Mesendoderm (in vitro differentiated cells): ENCODE measurements around the gene KANK4.
"Not testable (repeated sequence)": the region's sequence is repeated elsewhere in the genome, so short reads cannot be mapped to it uniquely, and the experiment has no call there.

Source experiments
- DNase-seq: peaks from one replicate; pipeline ENCODE4 v3.0.0; 2013
- H2AK5ac ChIP-seq: 2 replicates; pipeline ENCODE4 v1.6.1; 2013; ENCODE audit warnings: low read length, inconsistent platforms
- H2BK120ac ChIP-seq: 2 replicates; pipeline ENCODE4 v1.6.1; 2013; ENCODE audit warnings: low read depth, mild to moderate bottlenecking, low read length, moderate library complexity, mixed read lengths
- H2BK15ac ChIP-seq: replicated peaks from 2 replicates; pipeline ENCODE4 v1.6.1; 2013; ENCODE audit warnings: low read depth, mild to moderate bottlenecking, moderate library complexity
- H2BK5ac ChIP-seq: 2 replicates; pipeline ENCODE4 v1.6.1; 2013; ENCODE audit warnings: low read length, inconsistent platforms
- H3K18ac ChIP-seq: 2 replicates; pipeline ENCODE4 v1.6.1; 2013; ENCODE audit warnings: mild to moderate bottlenecking, low read length, mixed read lengths
- H3K23ac ChIP-seq: one replicate; pipeline ENCODE4 v1.6.1; 2013; ENCODE audit warnings: low read length
- H3K27ac ChIP-seq: 2 replicates; pipeline ENCODE4 v1.5.1; 2013; ENCODE audit warnings: low read depth, mild to moderate bottlenecking, inconsistent platforms, low read length, moderate library complexity
- H3K27me3 ChIP-seq: 2 replicates; pipeline ENCODE4 v1.6.1; 2013; ENCODE audit warnings: low read length, control low read depth, mild to moderate bottlenecking, inconsistent platforms; ENCODE audit not compliant: insufficient read depth, poor library complexity
- H3K36me3 ChIP-seq: 2 replicates; pipeline ENCODE4 v1.6.1; 2013; ENCODE audit warnings: low read length, inconsistent platforms; ENCODE audit not compliant: control insufficient read depth, insufficient read depth
- H3K4ac ChIP-seq: one replicate; pipeline ENCODE4 v1.6.1; 2013; ENCODE audit warnings: low read depth, mild to moderate bottlenecking, low read length, moderate library complexity
- H3K4me1 ChIP-seq: 2 replicates; pipeline ENCODE4 v1.6.1; 2013; ENCODE audit warnings: low read depth, low read length, inconsistent platforms; ENCODE audit not compliant: control insufficient read depth
- H3K4me2 ChIP-seq: 2 replicates; pipeline ENCODE4 v1.6.1; 2013; ENCODE audit warnings: low read length
- H3K4me3 ChIP-seq: 2 replicates; pipeline ENCODE4 v1.5.1; 2013; ENCODE audit warnings: mild to moderate bottlenecking, low read length
- H3K56ac ChIP-seq: one replicate; pipeline ENCODE4 v1.6.1; 2013; ENCODE audit warnings: low read length
- H3K79me1 ChIP-seq: 2 replicates; pipeline ENCODE4 v1.6.1; 2013; ENCODE audit warnings: low read length, inconsistent platforms
- H3K79me2 ChIP-seq: 2 replicates; pipeline ENCODE4 v1.6.1; 2013; ENCODE audit warnings: mild to moderate bottlenecking, low read length; ENCODE audit not compliant: control insufficient read depth, insufficient read depth
- H3K9ac ChIP-seq: 2 replicates; pipeline ENCODE4 v1.6.1; 2013; ENCODE audit warnings: low read length, inconsistent platforms
- H4K5ac ChIP-seq: one replicate; pipeline ENCODE4 v1.6.1; 2013; ENCODE audit warnings: low read length
- H4K8ac ChIP-seq: one replicate; pipeline ENCODE4 v1.6.1; 2013; ENCODE audit warnings: low read depth, mild to moderate bottlenecking, control low read depth, low read length, moderate library complexity
- WGBS: extraction: QIAGEN DNeasy Blood & Tissue Kit; methylation state at CpG from one replicate; pipeline ENCODE4 v1.1.7; 2013; ENCODE audit warnings: low lambda C conversion rate, missing lambda C conversion rate; ENCODE audit not compliant: insufficient coverage; ENCODE audit errors: extremely low coverage; 5-methylcytosine and 5-hydroxymethylcytosine counted together

Gene KANK4

GRCh38 chr1:62241371-62242131 lies 77.7 kb downstream of the KANK4 start:
- no peak overlapping the region for H2BK15ac ChIP-seq
- no peak overlapping the region for H3K4me2 ChIP-seq
- no peak overlapping the region for H2BK5ac ChIP-seq
- no peaks in the 10 kb centered on the region for H3K27me3 ChIP-seq
- H3K79me1 ChIP-seq: no peaks in the 10 kb centered on the region
- no peak overlapping the region for H3K27ac ChIP-seq
- H3K56ac ChIP-seq: no peak overlapping the region
- H3K36me3 ChIP-seq: no peaks in the 10 kb centered on the region
- no peak overlapping the region for H2BK120ac ChIP-seq
- no peak overlapping the region for H4K5ac ChIP-seq
- no peak overlapping the region for H3K4ac ChIP-seq
- DNase-seq: no peak
- no peaks in the 10 kb centered on the region for H3K79me2 ChIP-seq
- no peak overlapping the region for H4K8ac ChIP-seq
- no peak overlapping the region for H3K23ac ChIP-seq
- no peak overlapping the region for H3K4me3 ChIP-seq
- no CpG with 5 or more reads among the region's 12 CpGs for WGBS
- no peak overlapping the region for H2AK5ac ChIP-seq
- H3K4me1 ChIP-seq: no peaks in the 10 kb centered on the region
- H3K9ac ChIP-seq: no peak overlapping the region
- no peak overlapping the region for H3K18ac ChIP-seq

GRCh38 chr1:62240651-62241370 lies 78.4 kb downstream of the KANK4 start:
- Histone ChIP-seq H3K23ac (no peak overlapping the region), H3K79me1 (no peaks in the 10 kb centered on the region), H2BK5ac (no peak overlapping the region), H3K4me3 (no peak overlapping the region), H3K36me3 (no peaks in the 10 kb centered on the region), H3K27ac (no peak overlapping the region), H4K5ac (no peak overlapping the region), H3K56ac (no peak overlapping the region), H3K79me2 (no peaks in the 10 kb centered on the region), H3K4me1 (no peaks in the 10 kb centered on the region), H4K8ac (no peak overlapping the region), H2BK120ac (no peak overlapping the region), H2AK5ac (no peak overlapping the region), H3K27me3 (no peaks in the 10 kb centered on the region), H3K4ac (no peak overlapping the region), H3K4me2 (no peak overlapping the region), H2BK15ac (no peak overlapping the region), H3K18ac (no peak overlapping the region), H3K9ac (no peak overlapping the region)
- no CpG with 5 or more reads among the region's 9 CpGs for WGBS
- DNase-seq: no peak

GRCh38 chr1:62239652-62240403 lies 79.4 kb downstream of the KANK4 start:
- H3K18ac ChIP-seq, H4K8ac ChIP-seq, H3K4ac ChIP-seq, H3K4me2 ChIP-seq, H3K4me3 ChIP-seq, H4K5ac ChIP-seq, H2BK15ac ChIP-seq, H3K79me1 ChIP-seq, H3K23ac ChIP-seq, H3K9ac ChIP-seq, H3K27me3 ChIP-seq, H3K79me2 ChIP-seq, H2AK5ac ChIP-seq, DNase-seq, H2BK120ac ChIP-seq, H3K56ac ChIP-seq, H3K36me3 ChIP-seq, H2BK5ac ChIP-seq, H3K27ac ChIP-seq, H3K4me1 ChIP-seq: not testable (repeated sequence)
- no CpG with 5 or more reads among the region's 3 CpGs for WGBS

GRCh38 chr1:62238507-62238906 lies 80.7 kb downstream of the KANK4 start:
- Histone ChIP-seq H3K4me1 (no peaks in the 10 kb centered on the region), H3K79me1 (no peaks in the 10 kb centered on the region), H3K56ac (no peak overlapping the region), H3K36me3 (no peaks in the 10 kb centered on the region), H3K4me2 (no peak overlapping the region), H3K27ac (no peak overlapping the region), H3K4me3 (no peak overlapping the region), H3K27me3 (no peaks in the 10 kb centered on the region), H4K5ac (no peak overlapping the region), H4K8ac (no peak overlapping the region), H3K4ac (no peak overlapping the region), H2BK120ac (no peak overlapping the region), H2BK15ac (no peak overlapping the region), H3K9ac (no peak overlapping the region), H2AK5ac (no peak overlapping the region), H3K79me2 (no peaks in the 10 kb centered on the region), H3K23ac (no peak overlapping the region), H2BK5ac (no peak overlapping the region), H3K18ac (no peak overlapping the region)
- WGBS: no CpG with 5 or more reads among the region's 9 CpGs
- no peak for DNase-seq

DNA sequence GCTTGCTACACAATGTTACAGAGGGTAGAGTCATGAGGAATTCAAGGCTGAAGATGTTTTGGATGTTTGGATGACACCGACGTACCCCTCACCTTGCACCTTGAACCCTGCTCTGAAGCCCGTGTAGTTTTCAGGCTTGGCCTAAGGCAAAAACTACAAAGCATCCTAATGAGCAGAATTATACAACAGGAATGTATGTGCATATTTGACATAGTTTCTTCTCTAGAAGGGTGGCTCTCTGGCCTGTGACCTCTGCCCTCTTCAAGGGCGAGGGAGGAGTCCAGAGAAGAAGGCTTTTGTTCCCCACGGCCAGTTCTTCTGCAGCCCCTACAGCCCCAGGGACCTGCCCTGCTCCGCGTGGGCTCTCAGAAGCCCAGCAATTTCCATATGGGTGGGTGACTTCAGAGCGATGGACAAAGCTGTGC lies 81.3 kb downstream of the KANK4 start:
- no peaks in the 10 kb centered on the region for H3K79me2 ChIP-seq
- H2BK15ac ChIP-seq: no peak overlapping the region
- peak; percentile 50 for DNase-seq
- no peak overlapping the region for H3K4me2 ChIP-seq
- no CpG with 5 or more reads among the region's 8 CpGs for WGBS
- H3K27me3 ChIP-seq: no peaks in the 10 kb centered on the region
- no peak overlapping the region for H3K9ac ChIP-seq
- H4K5ac ChIP-seq: no peak overlapping the region
- no peak overlapping the region for H2AK5ac ChIP-seq
- no peak overlapping the region for H2BK5ac ChIP-seq
- no peak overlapping the region for H4K8ac ChIP-seq
- no peaks in the 10 kb centered on the region for H3K4me1 ChIP-seq
- H3K79me1 ChIP-seq: no peaks in the 10 kb centered on the region
- no peak overlapping the region for H3K27ac ChIP-seq
- no peak overlapping the region for H3K4ac ChIP-seq
- H2BK120ac ChIP-seq: no peak overlapping the region
- no peak overlapping the region for H3K23ac ChIP-seq
- no peak overlapping the region for H3K56ac ChIP-seq
- H3K4me3 ChIP-seq: no peak overlapping the region
- H3K36me3 ChIP-seq: no peaks in the 10 kb centered on the region
- no peak overlapping the region for H3K18ac ChIP-seq
